Measurements from ENCODE around the gene SLC25A44.
"Not testable (repeated sequence)": the region's sequence is repeated elsewhere in the genome, so short reads cannot be mapped to it uniquely, and the experiment has no call there.

Gene SLC25A44

DNA sequence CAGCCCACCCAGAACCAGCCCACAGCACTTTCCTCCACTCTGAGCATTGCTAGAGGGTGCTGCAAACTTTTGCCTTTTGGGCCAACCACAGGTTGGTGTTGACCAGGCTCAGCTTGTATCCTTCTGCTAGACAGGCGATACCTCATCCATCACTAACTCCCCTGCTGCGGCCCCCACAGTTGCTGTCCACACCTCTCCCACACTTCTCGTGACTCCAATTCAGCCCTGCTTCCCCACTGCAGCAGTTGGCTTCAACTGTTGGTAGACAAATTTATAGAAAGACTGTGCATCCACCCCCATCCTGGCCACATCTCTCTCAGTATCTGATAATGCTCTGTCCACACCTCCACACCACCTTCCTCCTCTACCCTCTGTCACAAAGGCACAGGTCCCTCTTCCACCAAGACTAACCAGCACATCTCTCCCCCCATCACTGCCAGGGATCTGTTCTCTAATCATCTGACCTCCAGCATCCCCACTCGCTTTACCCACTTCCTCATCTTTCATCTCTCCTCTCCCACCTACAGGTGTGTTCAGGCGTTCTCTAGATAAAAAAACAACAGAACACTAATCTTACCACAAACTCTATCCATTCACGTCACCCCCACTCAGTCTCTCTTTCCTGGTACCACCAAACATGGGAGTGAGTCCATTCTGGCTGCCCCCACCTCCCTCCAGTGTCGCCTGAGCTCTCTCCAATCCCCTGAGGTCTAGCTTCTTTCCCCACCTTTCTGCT lies 15.8 kb upstream of the SLC25A44 start:
- DNase-seq (ENCODE audit: low read depth), result no peak
- TF ChIP-seq, protein P1, sequence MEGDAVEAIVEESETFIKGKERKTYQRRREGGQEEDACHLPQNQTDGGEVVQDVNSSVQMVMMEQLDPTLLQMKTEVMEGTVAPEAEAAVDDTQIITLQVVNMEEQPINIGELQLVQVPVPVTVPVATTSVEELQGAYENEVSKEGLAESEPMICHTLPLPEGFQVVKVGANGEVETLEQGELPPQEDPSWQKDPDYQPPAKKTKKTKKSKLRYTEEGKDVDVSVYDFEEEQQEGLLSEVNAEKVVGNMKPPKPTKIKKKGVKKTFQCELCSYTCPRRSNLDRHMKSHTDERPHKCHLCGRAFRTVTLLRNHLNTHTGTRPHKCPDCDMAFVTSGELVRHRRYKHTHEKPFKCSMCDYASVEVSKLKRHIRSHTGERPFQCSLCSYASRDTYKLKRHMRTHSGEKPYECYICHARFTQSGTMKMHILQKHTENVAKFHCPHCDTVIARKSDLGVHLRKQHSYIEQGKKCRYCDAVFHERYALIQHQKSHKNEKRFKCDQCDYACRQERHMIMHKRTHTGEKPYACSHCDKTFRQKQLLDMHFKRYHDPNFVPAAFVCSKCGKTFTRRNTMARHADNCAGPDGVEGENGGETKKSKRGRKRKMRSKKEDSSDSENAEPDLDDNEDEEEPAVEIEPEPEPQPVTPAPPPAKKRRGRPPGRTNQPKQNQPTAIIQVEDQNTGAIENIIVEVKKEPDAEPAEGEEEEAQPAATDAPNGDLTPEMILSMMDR (conservative IDR thresholded peaks at IDR 0.05; ENCODE audit: low read depth, low read length), result no peak

DNA sequence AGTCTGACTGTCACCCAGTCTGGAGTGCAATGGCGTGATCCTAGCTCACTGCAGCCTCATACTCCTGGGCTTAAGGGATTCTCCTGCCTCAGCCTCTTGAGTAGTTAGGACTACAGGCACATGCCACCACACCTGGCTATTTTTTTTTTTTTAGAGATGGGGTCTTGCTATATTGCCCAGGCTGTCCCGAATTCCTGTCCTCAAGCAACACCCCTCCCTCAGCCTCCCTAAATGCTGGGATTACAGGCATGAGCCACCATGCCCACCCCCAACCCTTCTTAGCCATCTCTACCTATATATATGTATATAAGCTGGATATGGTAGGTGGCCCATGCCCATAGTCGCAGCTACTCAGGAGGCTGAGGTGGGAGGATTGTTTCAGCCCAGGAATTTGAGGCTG lies 13.4 kb upstream of the SLC25A44 start:
- TF ChIP-seq, protein P1 (conservative IDR thresholded peaks at IDR 0.05; ENCODE audit: low read depth, low read length), result no peak
- H3K4me3 ChIP-seq (ENCODE audit: low read length), result no peak overlapping the region

More for the DNA sequence above, 15.8 kb upstream of the SLC25A44 start:
- no peak overlapping the region for H3K4me3 ChIP-seq (ENCODE audit: low read length)

DNA sequence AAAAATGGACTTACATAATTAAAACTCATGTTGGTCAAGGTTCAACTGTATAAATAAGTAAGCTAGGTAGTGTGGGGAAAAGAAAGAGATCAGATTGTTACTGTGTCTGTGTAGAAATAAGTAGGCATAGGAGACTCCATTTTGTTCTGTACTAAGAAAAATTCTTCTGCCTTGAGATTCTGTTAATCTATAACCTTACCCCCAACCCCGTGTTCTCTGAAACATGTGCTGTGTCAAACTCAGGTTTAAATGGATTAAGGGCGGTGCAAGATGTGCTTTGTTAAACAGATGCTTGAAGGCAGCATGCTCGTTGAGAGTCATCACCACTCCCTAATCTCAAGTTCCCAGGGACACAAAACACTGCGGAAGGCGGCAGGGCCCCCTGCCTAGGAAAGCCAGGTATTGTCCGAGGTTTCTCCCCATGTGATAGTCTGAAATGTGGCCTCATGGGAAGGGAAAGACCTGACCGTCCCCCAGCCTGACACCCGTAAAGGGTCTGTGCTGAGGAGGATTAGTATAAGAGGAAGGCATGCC lies 12.4 kb upstream of the SLC25A44 start:
- DNase-seq (ENCODE audit: low read depth), result not testable (repeated sequence)

More for the DNA sequence above, 13.4 kb upstream of the SLC25A44 start:
- DNase-seq (ENCODE audit: low read depth), result no peak

DNA sequence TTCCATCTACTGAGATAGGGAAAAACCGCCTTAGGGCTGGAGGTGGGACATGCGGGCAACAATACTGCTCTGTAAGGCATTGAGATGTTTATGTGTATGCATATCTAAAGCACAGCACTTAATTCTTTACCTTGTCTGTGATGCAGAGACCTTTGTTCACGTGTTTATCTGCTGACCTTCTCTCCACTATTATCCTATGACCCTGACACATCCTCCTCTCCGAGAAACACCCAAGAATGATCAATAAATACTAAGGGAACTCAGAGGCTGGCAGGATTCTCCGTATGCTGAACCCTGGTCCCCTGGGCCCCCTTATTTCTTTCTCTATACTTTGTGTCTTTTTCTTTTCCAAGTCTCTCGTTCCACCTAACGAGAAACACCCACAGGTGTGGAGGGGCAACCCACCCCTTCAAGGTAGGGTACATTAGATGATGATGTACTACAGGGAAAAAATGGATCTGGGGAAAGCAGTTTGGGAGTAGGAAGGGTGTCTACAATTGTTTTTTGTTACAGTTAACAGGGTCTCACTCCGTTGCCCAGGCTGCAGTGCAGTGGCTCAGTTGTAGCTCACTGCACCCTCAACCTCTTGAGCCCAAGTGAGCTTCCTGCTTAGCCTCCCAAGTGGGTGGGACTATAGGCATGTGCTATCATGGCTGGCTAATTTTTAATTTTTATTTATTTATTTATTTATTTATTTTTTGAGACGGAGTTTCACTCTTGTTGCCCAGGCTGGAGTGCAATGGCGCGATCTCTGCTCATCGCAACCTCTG lies 11.7 kb upstream of the SLC25A44 start:
- not testable (repeated sequence) for DNase-seq (ENCODE audit: low read depth)

More for the DNA sequence above, 12.4 kb upstream of the SLC25A44 start:
- H3K4me3 ChIP-seq (ENCODE audit: low read length), result not testable (repeated sequence)

DNA sequence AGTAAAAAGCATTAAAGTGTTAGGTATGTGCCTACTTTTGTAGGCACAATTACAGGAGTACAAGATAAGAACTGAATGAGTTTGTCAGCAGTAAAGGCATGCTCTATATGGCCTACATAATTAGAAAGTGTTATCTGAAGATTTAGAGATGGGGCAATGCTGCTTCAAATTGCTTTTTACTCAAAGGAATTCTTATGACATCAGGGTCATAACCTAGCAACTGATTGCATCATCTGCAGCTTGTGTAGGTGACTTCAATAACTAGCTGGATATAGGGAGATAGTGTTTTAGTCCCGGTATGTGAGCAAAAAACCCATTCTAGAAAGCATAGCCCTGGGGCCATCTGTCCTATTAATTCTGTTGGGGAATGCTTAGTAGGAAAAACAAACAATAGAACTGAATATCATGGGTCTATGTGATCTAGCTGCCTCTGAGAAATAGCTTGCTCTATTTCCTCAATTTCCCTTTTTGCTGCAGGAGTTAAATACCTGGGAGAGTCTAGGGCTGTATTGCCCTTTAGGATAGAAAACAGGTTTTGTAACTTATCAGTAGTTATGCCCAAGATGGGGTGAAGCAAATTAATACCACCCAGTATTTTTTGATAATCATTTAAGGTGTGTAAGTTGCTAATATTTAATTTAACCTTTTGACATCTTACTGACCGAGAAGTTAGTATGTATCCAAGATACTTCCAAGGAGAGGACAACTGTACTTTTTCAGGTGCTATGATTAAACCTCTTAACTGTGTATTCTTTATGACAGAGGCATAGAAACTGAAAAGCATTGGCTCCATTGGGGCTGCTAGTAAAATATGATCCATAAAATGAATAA lies 7.3 kb upstream of the SLC25A44 start:
- H3K4me3 ChIP-seq (ENCODE audit: low read length); DNase-seq (ENCODE audit: low read depth): not testable (repeated sequence)

More for the DNA sequence above, 11.7 kb upstream of the SLC25A44 start:
- H3K4me3 ChIP-seq (ENCODE audit: low read length), result not testable (repeated sequence)

DNA sequence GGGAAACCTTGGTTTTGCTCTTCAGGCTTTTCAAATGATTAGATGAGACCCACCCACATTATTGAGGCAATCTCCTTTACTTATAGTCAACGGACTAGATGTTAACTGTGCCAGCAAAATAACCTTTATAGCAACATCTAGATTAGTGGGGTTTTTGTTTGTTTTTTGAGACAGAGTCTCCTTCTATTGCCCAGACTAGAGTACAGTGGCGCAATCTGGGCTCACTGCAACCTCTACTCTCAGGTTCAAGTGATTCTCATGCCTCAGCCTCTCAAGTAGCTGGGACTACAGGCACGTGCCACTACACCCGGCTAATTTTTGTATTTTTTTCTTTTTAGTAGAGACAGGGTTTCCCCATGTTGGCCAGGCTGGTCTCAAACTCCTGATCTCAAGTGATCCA lies 3.6 kb upstream of the SLC25A44 start:
- DNase-seq (ENCODE audit: low read depth); H3K4me3 ChIP-seq (ENCODE audit: low read length): not testable (repeated sequence)

DNA sequence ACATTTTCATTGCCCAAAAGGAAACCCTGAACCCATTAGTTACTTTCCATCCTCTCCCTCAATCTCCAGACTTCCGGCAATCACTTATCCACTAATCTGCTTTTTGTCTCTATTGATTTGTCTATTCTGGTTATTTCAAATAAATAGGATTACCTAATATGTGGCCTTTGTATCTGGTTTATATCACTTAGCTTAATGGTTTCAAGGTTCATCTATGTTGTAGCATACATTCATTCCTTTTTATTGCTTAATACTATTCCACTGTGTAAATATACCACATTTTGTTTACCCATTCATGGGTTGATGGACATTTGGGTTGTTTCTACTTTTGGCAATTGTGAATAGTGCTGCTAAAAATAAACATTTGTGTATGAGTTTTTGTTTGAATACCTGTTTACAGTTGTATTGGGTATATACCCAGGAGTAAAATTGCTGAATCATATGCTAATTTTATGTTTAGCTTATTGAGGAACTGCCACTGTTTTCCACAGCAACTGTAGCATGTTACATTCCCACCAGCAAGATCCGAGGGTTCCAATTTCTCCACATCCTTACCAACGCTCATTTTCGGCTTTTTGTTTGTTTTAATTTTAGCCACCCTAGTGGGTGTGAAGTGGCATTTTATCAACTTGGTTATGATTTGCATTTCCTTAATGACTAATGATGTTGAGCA lies 2.5 kb upstream of the SLC25A44 start:
- H3K4me3 ChIP-seq (ENCODE audit: low read length), result no peak overlapping the region
- TF ChIP-seq, protein P1 (conservative IDR thresholded peaks at IDR 0.05; ENCODE audit: low read depth, low read length), result no peak
- DNase-seq (ENCODE audit: low read depth), result no peak

DNA sequence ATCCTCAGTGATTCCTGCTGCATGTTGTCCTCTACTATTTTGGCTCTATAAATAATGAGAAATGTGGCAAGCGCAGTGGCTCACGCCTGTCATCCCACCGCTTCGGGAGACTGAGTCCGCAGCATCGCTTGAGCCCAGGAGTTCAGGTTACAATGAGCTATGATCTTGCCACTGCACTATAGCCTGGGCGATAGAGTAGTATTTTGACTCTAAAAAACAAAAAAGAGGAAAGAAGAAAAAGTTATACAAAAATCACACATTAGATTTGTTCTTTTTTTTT lies 756 bp upstream of the SLC25A44 start:
- DNase-seq (ENCODE audit: low read depth), result no peak
- peak overlapping the region; percentile 96 for H3K4me3 ChIP-seq (ENCODE audit: low read length)
- TF ChIP-seq, protein P1 (conservative IDR thresholded peaks at IDR 0.05; ENCODE audit: low read depth, low read length), result no peak

Measured in retinal pigment epithelial cell (primary cell).